IgD-negative memory B cell (primary cell): ENCODE results near the gene CAST. TPM values are rescaled to one million over a fixed set of nuclear protein-coding genes. Genes with fewer than 3 reads are reported as not detected.
"Not testable (repeated sequence)": the region's sequence is repeated elsewhere in the genome, so short reads cannot be mapped to it uniquely, and the experiment has no call there.

ENCODE experiments used
- H3K27ac Mint-ChIP-seq, 3 donors: one replicate each; pipeline ENCODE4 v1.8.0; 2020 to 2022; ENCODE audit warnings: mild to moderate bottlenecking in 3 of 3, mixed read lengths in 3 of 3, moderate library complexity in 1 of 3
- H3K27me3 Mint-ChIP-seq: one replicate; pipeline ENCODE4 v1.8.0; 2021; ENCODE audit warnings: mixed read lengths
- H3K36me3 Mint-ChIP-seq: one replicate; pipeline ENCODE4 v1.8.0; 2020; ENCODE audit warnings: mild to moderate bottlenecking, mixed read lengths
- H3K4me1 Mint-ChIP-seq, 3 donors: one replicate each; pipeline ENCODE4 v1.8.0; 2020 to 2022; ENCODE audit warnings: mixed read lengths in 3 of 3, mild to moderate bottlenecking in 1 of 3
- H3K4me3 Mint-ChIP-seq, 4 donors: one replicate each; pipeline ENCODE4 v1.8.0; 2020 to 2022; ENCODE audit warnings: mild to moderate bottlenecking in 4 of 4, mixed read lengths in 4 of 4, moderate library complexity in 3 of 4
- H3K9me3 Mint-ChIP-seq, 3 donors: one replicate each; pipeline ENCODE4 v1.8.0; 2020 to 2021; ENCODE audit warnings: mixed read lengths in 3 of 3, mild to moderate bottlenecking in 1 of 3
- polyA plus RNA-seq: library from polyadenylated mRNA; unstranded; fragments of 300-500 nt; fragmentation: Illumina TruSeq; gene quantifications from one replicate; pipeline ENCODE4 v1.2.3, GENCODE V29; 2021

CAST gene
- 71.7 TPM for polyA plus RNA-seq

GRCh38 chr5:96661855-96662724, at the start of gene CAST:
TSS of gene CAST (plus strand) at chr5:96662376. CDS start at chr5:96662423, 47 bp downstream.
- peaks cover 34 to 44% (median 36%) of the 10 kb centered on the region in 3 donors for H3K4me1 Mint-ChIP-seq
- peaks cover 1% of the 10 kb centered on the region for H3K27me3 Mint-ChIP-seq
- no peaks in the 10 kb centered on the region for H3K9me3 Mint-ChIP-seq
- H3K4me3 Mint-ChIP-seq, result peak within 1 kb of the TSS; percentile 98 to 99 (median 99)
- peaks cover 2% of the 10 kb centered on the region for H3K36me3 Mint-ChIP-seq
- peak within 1 kb of the TSS; percentile 95 to 99 (median 99) for H3K27ac Mint-ChIP-seq

DNA sequence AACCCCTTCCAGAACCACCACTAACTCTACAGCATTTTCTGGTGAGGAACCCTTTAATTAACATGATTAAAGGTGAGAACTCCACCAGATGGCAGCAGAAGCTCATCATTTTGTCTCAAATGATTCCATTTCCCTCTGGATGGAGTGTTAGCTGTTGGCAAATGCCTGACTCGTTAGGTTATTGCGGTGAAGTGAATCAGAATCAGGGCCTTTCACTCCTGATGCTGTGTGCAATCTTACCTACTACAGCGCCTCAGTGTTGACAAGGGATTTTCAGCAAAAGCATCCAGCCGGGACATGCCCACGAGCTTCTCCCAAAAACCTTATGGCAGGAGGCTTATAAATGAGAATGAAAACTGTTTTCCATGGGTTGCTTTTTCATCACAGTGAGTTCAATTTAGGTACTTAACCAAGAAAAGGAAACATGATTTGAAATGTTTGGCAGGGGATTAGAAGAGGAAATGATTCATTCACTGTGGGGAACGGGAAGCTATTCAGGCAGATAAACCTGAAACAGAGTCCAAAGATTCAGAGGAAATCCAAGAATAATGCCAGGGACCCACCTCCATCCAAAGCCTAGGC, 48.0 kb upstream of the CAST start:
- Mint-ChIP-seq H3K4me3 (no peak overlapping the region), H3K36me3 (no peaks in the 10 kb centered on the region), H3K4me1 (peaks cover 0 to 5% (median 0%) of the 10 kb centered on the region in 3 donors), H3K27ac (peak overlapping the region in 1 of 3 donors; percentile 6), H3K27me3 (peaks cover 9% of the 10 kb centered on the region), H3K9me3 (no peaks in the 10 kb centered on the region)

- H3K27ac Mint-ChIP-seq, result no peak overlapping the region
Measured at GRCh38 chr5:96615223-96615622, 47.0 kb upstream of the CAST start.

DNA sequence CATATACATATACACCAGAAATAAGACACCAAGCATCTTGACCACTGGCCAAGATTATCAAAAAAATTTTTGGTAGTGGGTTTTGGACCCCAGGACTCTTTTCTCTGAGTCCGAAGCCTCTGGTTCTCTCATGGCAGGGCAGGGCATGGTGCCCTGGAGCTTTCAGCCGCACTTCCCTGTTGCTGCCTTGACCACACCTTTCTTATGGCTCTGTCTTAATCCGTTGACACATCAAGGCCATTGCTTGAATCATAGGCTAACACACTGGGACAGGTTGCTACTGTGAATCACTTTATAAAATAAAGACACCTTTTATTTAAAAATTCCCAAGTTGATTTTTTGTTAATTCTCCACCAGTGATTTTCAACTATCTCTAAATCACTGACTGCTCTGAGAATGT, 45.4 kb upstream of the CAST start:
- Mint-ChIP-seq H3K27me3 (peaks cover 5% of the 10 kb centered on the region), H3K27ac (no peak overlapping the region), H3K4me1 (peaks cover 0 to 5% (median 0%) of the 10 kb centered on the region in 3 donors), H3K36me3 (no peaks in the 10 kb centered on the region), H3K4me3 (no peak overlapping the region), H3K9me3 (peaks cover 0 to 3% (median 3%) of the 10 kb centered on the region in 3 donors)

More at GRCh38 chr5:96615223-96615622, 47.0 kb upstream of the CAST start:
- Mint-ChIP-seq H3K9me3 (peaks cover 0 to 3% (median under 1%) of the 10 kb centered on the region in 3 donors), H3K36me3 (no peaks in the 10 kb centered on the region), H3K27me3 (peaks cover 7% of the 10 kb centered on the region), H3K4me3 (no peak overlapping the region), H3K4me1 (peaks cover 0 to 5% (median 0%) of the 10 kb centered on the region in 3 donors)

DNA sequence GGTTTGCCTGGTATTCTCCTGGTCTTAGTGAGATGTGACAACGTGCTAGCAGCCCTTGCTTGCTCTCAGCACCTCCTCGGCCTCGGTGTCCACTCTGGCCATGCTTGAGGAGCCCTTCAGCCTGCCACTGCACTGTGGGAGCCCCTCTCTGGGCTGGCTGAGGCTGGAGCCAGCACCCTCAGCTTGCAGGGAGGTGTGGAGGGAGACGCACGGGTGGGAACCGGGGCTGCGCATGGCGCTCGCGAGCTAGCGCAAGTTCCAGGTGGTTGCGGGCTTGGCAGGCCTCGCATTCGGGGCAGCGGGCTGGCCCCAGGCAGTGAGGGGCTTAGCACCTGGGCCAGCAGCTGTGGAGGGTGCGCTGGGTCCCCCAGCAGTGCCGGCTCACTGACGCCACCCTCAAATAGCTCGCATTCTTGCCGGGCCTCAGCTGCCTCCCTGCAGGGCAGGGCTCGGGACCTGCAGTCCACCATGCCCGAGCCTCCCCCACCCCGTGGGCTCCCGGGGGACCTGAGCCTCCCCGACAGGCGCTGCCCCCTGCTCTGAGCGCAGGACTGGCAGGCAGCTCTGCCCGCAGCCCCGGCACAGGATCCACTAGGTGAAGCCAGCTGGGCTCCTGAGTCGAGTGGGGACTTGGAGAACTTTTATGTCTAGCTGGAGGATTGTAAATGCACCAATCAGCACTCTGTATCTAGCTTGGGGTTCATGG, 43.7 kb upstream of the CAST start:
- not testable (repeated sequence) for H3K27me3 Mint-ChIP-seq, H3K4me1 Mint-ChIP-seq, H3K36me3 Mint-ChIP-seq, H3K4me3 Mint-ChIP-seq, H3K27ac Mint-ChIP-seq, H3K9me3 Mint-ChIP-seq

DNA sequence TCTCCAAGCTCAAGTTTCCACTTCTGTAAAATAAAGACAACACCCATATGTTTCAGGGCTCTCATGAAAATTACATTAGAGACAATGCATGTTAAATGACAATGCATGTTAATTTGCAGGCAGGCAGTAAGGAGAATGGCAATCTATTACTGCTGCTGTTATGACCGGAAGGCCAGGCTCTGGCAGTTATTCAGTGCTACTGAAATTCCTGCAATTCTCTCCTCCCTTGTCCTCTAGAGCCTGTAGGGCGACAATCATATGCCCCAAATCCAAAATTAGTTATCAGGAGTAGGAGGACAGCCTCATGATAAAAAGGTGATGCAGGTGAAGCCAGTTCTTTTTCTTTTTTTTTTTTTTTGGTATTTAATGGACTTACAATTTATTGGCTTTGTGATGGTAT, 42.2 kb upstream of the CAST start:
- peaks cover 1% of the 10 kb centered on the region for H3K27me3 Mint-ChIP-seq
- H3K27ac Mint-ChIP-seq, result no peak overlapping the region
- no peaks in the 10 kb centered on the region for H3K4me1 Mint-ChIP-seq

DNA sequence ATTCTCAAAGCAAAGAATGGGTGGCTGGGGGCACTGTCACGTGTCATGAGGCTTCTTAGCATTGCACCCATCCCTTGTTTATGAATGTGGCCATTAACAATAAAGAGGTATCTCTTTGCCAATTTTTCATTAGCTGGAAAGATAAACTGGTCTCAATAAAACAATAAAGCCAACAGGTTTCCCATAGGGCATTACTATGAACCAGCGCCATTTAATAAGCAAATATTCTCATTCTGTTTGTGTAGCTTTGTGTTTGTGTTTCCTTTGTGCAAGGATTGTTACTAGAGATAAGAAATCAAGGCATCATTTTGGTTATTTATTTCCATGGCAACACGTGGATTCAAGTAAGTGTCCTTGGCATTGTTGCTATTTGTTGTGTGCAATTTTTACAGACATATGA, 37.6 kb upstream of the CAST start:
- Mint-ChIP-seq H3K27ac (no peak overlapping the region), H3K27me3 (peaks cover 6% of the 10 kb centered on the region), H3K4me1 (peaks cover 0 to 1% (median 0%) of the 10 kb centered on the region in 3 donors), H3K9me3 (peaks cover 0 to 3% (median under 1%) of the 10 kb centered on the region in 3 donors), H3K36me3 (peaks cover 3% of the 10 kb centered on the region), H3K4me3 (no peak overlapping the region)

More for the DNA sequence above, 42.2 kb upstream of the CAST start:
- Mint-ChIP-seq H3K36me3 (no peaks in the 10 kb centered on the region), H3K9me3 (peaks cover 0 to 3% (median 3%) of the 10 kb centered on the region in 3 donors), H3K4me3 (no peak overlapping the region)

DNA sequence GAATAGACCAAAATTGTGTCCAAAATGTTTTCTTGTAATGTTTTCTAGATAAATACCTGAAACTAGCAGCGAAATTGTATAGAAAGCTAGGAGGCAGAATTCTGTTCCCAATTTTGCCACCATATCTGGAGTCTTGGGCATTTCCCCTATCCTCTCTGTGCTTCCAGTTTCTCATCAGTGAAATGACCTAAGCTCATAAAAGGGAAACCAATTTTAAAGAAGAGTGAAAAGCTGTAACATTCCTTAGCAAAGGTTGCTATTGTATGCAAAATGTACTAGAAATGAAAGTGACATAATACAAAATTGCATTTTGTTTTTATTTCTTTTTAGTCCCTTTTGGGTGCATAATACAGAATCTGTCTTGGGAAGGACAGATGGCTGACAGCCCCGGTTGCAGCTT, 36.8 kb upstream of the CAST start:
- Mint-ChIP-seq H3K4me1 (peaks cover 0 to 1% (median 0%) of the 10 kb centered on the region in 3 donors), H3K9me3 (peaks cover 0 to 2% (median 0%) of the 10 kb centered on the region in 3 donors), H3K36me3 (peaks cover 3% of the 10 kb centered on the region)

GRCh38 chr5:96626956-96627355, 35.2 kb upstream of the CAST start:
- Mint-ChIP-seq H3K27me3 (peaks cover 6% of the 10 kb centered on the region), H3K27ac (no peak overlapping the region), H3K4me3 (no peak overlapping the region), H3K36me3 (peaks cover 3% of the 10 kb centered on the region), H3K4me1 (peaks cover 0 to 3% (median 1%) of the 10 kb centered on the region in 3 donors), H3K9me3 (no peaks in the 10 kb centered on the region)

More for the DNA sequence above, 36.8 kb upstream of the CAST start:
- peaks cover 6% of the 10 kb centered on the region for H3K27me3 Mint-ChIP-seq
- H3K4me3 Mint-ChIP-seq, result no peak overlapping the region
- no peak overlapping the region for H3K27ac Mint-ChIP-seq

GRCh38 chr5:96627792-96628398, 34.3 kb upstream of the CAST start:
- Mint-ChIP-seq H3K4me3 (no peak overlapping the region), H3K27ac (no peak overlapping the region), H3K4me1 (peaks cover 0 to 3% (median 1%) of the 10 kb centered on the region in 3 donors), H3K27me3 (peaks cover 6% of the 10 kb centered on the region), H3K9me3 (no peaks in the 10 kb centered on the region), H3K36me3 (peaks cover 5% of the 10 kb centered on the region)

DNA sequence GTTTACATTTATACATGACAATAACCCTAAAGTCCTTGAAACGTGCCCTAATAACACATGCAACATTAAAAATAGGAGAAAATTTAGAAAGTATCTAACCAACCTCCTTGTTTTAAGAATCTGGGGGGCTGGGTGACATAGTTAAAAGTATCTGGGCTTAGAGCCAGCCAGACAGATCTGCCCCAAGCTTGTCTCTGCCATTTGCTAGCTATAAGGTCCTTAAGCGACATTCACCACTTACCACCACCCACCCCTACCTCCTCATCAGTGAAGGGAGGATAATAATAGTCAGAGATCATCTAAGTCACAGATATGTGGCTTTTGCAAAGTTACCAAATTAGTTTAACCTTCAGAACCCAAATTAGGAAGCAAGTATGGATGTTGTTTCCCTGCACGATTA, 33.8 kb upstream of the CAST start:
- Mint-ChIP-seq H3K27ac (no peak overlapping the region), H3K9me3 (no peaks in the 10 kb centered on the region), H3K4me3 (no peak overlapping the region), H3K36me3 (peaks cover 5% of the 10 kb centered on the region), H3K27me3 (peaks cover 6% of the 10 kb centered on the region), H3K4me1 (peaks cover 0 to 3% (median 1%) of the 10 kb centered on the region in 3 donors)

DNA sequence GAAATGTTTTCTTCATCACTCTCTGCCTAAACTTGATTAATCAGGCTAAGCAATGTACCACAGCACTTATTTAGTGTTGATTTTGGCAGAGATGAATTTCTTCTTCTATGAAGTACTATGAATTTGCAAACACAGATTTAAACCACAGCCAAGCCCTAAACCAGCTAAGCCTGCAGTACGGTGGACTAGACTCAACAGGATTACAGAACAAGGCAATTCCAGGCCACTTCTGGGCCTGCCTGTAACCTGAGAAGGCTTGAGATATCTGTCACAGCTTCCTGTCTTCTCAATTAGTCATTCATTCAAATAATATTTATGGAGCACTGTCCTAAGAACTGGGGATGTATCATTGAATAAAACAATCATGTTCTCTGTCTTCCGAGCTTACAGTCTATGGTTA, 32.4 kb upstream of the CAST start:
- Mint-ChIP-seq H3K4me3 (no peak overlapping the region), H3K4me1 (peaks cover 0 to 3% (median 1%) of the 10 kb centered on the region in 3 donors), H3K27ac (no peak overlapping the region), H3K36me3 (peaks cover 5% of the 10 kb centered on the region), H3K9me3 (peaks cover 0 to 2% (median 0%) of the 10 kb centered on the region in 3 donors), H3K27me3 (peaks cover 6% of the 10 kb centered on the region)

DNA sequence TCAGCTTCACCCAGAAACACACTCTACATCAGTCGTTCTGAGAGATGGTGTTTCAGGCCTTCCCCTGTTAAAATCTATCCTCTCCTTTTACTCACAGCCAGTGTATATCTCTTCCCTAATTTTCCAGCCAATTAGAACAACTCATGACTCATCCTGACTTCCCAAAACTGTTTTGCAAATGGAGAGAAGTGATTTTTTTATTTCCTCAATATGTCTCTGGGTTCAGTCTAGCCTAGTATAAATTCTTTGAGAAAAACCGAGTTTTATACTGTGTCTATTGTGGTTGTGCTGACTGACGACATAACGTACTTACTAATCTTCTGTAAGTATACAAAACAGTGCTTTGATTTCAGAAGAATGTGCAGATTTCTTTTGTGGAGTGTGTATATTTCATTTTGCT, 28.4 kb upstream of the CAST start:
- Mint-ChIP-seq H3K27me3 (no peaks in the 10 kb centered on the region), H3K27ac (no peak overlapping the region), H3K9me3 (peaks cover 0 to 2% (median 0%) of the 10 kb centered on the region in 3 donors), H3K4me1 (peaks cover 0 to 3% (median 0%) of the 10 kb centered on the region in 3 donors), H3K4me3 (peak overlapping the region in 1 of 4 donors; percentile 61), H3K36me3 (peaks cover 2% of the 10 kb centered on the region)

- Mint-ChIP-seq H3K27me3 (no peaks in the 10 kb centered on the region), H3K4me1 (peaks cover 0 to 3% (median 0%) of the 10 kb centered on the region in 3 donors), H3K4me3 (peak overlapping the region in 1 of 4 donors; percentile 18), H3K36me3 (peaks cover 2% of the 10 kb centered on the region), H3K9me3 (peaks cover 0 to 2% (median 0%) of the 10 kb centered on the region in 3 donors), H3K27ac (no peak overlapping the region)
Measured at GRCh38 chr5:96634881-96635280, 27.3 kb upstream of the CAST start.
